GM15510 (cell line): ENCODE results near the gene MYRIP.

Experiments used
- POLR2A ChIP-seq: IDR thresholded peaks from 3 replicates; pipeline ENCODE4 v1.6.1; 2011; ENCODE audit warnings: borderline replicate concordance; ENCODE audit not compliant: insufficient read length; ENCODE audit errors: extremely low read depth

The MYRIP gene

GRCh38 chr3:40054568-40055222 is 245.3 kb downstream of the MYRIP start:
- TF ChIP-seq POLR2A, result no peak

GRCh38 chr3:40055361-40055760 is 246.0 kb downstream of the MYRIP start:
- no peak for TF ChIP-seq POLR2A

GRCh38 chr3:40055956-40056355 is 246.5 kb downstream of the MYRIP start:
- no peak for TF ChIP-seq POLR2A

GRCh38 chr3:40057077-40057476 is 247.7 kb downstream of the MYRIP start:
- no peak for TF ChIP-seq POLR2A

GRCh38 chr3:40057786-40058185 is 248.4 kb downstream of the MYRIP start:
- no peak for TF ChIP-seq POLR2A

- TF ChIP-seq POLR2A, result no peak
Measured at GRCh38 chr3:40068636-40069035, 259.2 kb downstream of the MYRIP start.

GRCh38 chr3:40070816-40071215 is 261.4 kb downstream of the MYRIP start:
- TF ChIP-seq POLR2A, result no peak

- TF ChIP-seq POLR2A, result no peak
Measured at GRCh38 chr3:40071683-40072238, 262.4 kb downstream of the MYRIP start.

GRCh38 chr3:40073310-40074007 is 264.1 kb downstream of the MYRIP start:
- TF ChIP-seq POLR2A, result no peak

- no peak for TF ChIP-seq POLR2A
Measured at GRCh38 chr3:40078590-40078989, 269.2 kb downstream of the MYRIP start.

- no peak for TF ChIP-seq POLR2A
Measured at GRCh38 chr3:40079203-40079846, 269.9 kb downstream of the MYRIP start.

GRCh38 chr3:40079847-40080240 is 270.4 kb downstream of the MYRIP start:
- TF ChIP-seq POLR2A, result no peak

- no peak for TF ChIP-seq POLR2A
Measured at GRCh38 chr3:40083066-40083465, 273.7 kb downstream of the MYRIP start.

GRCh38 chr3:40086890-40087883 is 277.8 kb downstream of the MYRIP start:
- TF ChIP-seq POLR2A, result no peak
